HUES48 (cell line): ENCODE data around the gene PRKN.

Experiments used
- H3K27ac ChIP-seq: one replicate; pipeline ENCODE4 v1.7.0; 2013; ENCODE audit warnings: low read depth, low read length, inconsistent platforms
- H3K27me3 ChIP-seq: 2 replicates; pipeline ENCODE4 v1.6.1; 2013; ENCODE audit warnings: mild to moderate bottlenecking, low read length; ENCODE audit not compliant: control insufficient read depth, insufficient read depth
- H3K36me3 ChIP-seq: 2 replicates; pipeline ENCODE4 v1.6.1; 2013; ENCODE audit warnings: low read length; ENCODE audit not compliant: control insufficient read depth, insufficient read depth
- H3K4me1 ChIP-seq: 2 replicates; pipeline ENCODE4 v1.6.1; 2013; ENCODE audit warnings: mild to moderate bottlenecking, low read length; ENCODE audit not compliant: control insufficient read depth, insufficient read depth
- H3K4me3 ChIP-seq: 2 replicates; pipeline ENCODE4 v1.5.1; 2013; ENCODE audit warnings: mild to moderate bottlenecking, low read depth, low read length
- H3K9ac ChIP-seq: 2 replicates; pipeline ENCODE4 v1.6.1; 2013; ENCODE audit warnings: mild to moderate bottlenecking, low read depth, low read length, moderate library complexity
- H3K9me3 ChIP-seq: 2 replicates; pipeline ENCODE4 v1.6.1; 2013; ENCODE audit warnings: low read length; ENCODE audit not compliant: control insufficient read depth, insufficient read depth

Gene PRKN

DNA sequence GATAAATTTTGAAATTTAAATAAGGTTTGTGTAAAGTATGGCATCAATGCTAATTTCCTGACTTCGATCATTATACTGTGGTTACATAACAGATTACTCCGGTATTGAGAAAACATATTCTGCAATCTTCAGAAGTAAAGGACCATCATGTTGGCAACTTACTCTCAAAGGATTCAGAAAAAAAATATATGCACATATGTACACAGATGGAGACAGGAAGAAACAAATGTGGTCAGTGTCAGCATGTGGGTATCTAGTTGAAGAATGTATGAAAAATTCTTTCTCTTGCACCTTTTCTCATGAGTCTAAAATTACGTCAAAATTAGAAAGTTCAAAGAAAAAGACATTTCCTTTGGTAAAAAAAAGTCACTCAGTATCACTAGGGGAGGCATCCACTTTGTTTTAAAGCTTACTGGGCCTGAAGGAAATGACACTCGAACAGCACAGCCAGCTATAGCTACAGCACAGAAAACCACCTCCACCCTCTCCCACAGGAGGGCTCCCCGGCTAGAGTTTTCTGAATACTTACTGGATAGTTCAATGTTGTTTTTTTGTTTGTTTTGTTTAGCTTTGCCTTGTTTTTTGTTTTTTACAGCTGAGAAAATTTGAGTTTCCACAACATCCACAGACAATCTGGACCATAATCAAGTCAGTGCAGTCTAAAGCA lies 1136.5 kb downstream of the PRKN start:
- Histone ChIP-seq H3K27ac (no peak overlapping the region), H3K27me3 (no peaks in the 10 kb centered on the region), H3K36me3 (no peaks in the 10 kb centered on the region), H3K4me1 (no peaks in the 10 kb centered on the region), H3K9me3 (no peaks in the 10 kb centered on the region), H3K9ac (no peak overlapping the region), H3K4me3 (no peak overlapping the region)

DNA sequence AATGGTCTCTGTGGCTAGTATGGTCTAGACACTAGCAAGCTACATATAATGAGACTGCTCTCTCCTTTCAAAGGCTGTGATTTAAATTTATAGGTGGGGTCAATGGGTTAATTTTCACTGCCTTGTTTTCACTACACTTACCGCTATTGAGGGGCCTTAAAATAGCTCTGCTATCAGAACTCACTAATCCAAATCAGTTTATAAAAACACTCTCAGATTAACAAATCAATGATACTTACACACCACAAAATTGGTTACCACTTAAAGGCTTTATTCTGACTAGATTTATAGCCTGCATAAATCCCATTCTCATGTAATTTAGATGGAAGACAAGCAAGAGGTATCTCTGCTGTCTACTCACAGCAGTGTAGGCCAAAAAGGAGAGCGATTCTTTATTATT lies 1140.7 kb downstream of the PRKN start:
- Histone ChIP-seq H3K9ac (no peak overlapping the region), H3K4me3 (no peak overlapping the region), H3K4me1 (no peaks in the 10 kb centered on the region), H3K36me3 (no peaks in the 10 kb centered on the region), H3K9me3 (no peaks in the 10 kb centered on the region), H3K27me3 (no peaks in the 10 kb centered on the region), H3K27ac (no peak overlapping the region)

DNA sequence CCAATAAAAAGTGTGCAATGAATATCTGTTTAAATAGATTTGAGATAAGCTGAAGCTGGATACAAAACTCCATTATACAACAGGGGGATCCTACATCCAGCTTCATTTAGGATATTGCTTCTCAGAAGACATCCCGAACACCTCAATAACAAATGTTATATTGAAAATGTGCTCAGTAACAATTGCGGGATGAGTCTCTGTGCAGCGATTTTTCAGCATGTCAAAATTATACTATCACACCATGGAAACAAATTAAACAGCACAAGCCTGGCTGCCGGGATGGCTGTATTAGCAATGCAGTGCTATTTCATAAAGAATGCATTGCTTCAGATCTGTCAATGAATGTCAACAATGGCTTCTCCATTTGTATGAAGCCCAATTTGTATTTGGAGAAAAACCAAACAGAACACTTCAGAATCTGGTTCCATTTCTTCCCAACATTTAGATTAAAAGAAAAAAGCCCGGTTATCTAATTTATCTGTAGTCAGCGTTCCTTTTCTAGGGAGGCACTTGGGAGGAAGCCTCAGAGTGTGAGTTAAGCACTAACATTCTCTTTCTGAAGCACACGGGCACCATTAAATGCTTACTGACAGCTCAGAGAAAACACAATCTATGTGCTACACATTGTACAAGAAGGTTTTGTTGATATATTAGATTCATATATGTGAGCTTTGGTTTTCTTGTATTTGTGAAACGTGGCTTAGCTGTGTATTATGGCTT lies 1142.8 kb downstream of the PRKN start:
- H3K9me3 ChIP-seq, result no peaks in the 10 kb centered on the region

DNA sequence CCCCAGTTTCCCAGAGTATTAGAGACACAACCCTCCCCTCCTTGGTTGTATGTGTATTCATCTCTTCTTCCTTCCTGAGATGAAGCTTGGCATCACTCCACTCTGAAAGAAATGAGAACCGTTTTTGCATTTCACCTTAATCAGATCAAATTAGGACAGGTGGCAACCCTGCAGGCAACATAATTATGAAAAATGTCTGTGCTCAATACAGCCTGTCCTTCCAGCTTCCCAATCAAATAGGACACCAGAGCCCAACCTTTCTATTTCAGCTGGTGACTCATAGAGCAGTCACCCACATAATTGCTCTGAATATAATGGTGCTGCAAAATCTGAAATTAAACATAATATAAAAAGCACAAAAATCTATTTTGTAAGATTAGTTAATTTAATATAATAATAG lies 1143.5 kb downstream of the PRKN start:
- H3K9ac ChIP-seq, result no peak overlapping the region
- no peak overlapping the region for H3K4me3 ChIP-seq
- no peaks in the 10 kb centered on the region for H3K36me3 ChIP-seq
- H3K27me3 ChIP-seq, result no peaks in the 10 kb centered on the region
- no peak overlapping the region for H3K27ac ChIP-seq
- no peaks in the 10 kb centered on the region for H3K4me1 ChIP-seq
- H3K9me3 ChIP-seq, result no peaks in the 10 kb centered on the region

More for the DNA sequence above, 1142.8 kb downstream of the PRKN start:
- Histone ChIP-seq H3K4me3 (no peak overlapping the region), H3K27me3 (no peaks in the 10 kb centered on the region), H3K36me3 (no peaks in the 10 kb centered on the region), H3K9ac (no peak overlapping the region), H3K4me1 (no peaks in the 10 kb centered on the region), H3K27ac (no peak overlapping the region)

DNA sequence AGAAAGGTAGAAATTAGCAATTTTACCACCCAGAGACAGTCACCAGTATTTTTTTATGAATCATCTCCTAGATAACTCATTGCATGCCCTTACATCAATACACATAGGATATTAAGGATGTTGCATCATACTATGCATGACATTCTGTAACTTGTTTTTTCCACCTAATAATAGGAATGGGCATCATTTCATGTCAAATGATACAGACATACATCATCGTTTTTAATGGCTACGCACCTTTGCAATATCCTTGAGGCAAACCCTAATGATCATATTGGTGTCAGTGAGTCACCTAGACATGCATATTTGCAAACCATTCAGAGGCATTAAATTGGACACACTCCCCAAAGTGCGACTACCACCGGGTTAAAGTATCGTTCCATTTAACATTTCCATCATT lies 1144.0 kb downstream of the PRKN start:
- H3K27me3 ChIP-seq, result no peaks in the 10 kb centered on the region
- H3K27ac ChIP-seq, result no peak overlapping the region
- H3K9me3 ChIP-seq, result no peaks in the 10 kb centered on the region
- H3K4me1 ChIP-seq, result no peaks in the 10 kb centered on the region
- H3K9ac ChIP-seq, result no peak overlapping the region
- no peak overlapping the region for H3K4me3 ChIP-seq
- H3K36me3 ChIP-seq, result no peaks in the 10 kb centered on the region

DNA sequence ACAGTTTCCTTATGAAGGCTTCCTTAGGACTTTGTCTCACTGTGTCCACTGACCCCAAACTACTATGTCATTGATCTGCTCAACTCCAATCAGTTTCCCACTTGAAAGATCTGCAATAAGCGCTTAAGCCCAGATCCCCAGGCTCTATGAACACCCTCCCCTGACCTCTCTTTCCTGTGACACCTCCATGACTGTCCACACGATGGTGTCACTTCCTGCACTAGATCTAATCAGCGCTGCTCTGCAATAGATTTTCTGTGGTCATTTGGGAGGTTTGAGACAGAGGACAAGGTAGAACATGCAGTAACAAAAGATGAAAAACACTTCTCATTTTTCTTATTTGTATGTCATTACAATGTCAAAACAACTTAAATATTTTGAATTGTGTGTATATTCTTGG lies 1149.1 kb downstream of the PRKN start:
- no peak overlapping the region for H3K27ac ChIP-seq
- no peak overlapping the region for H3K9ac ChIP-seq
- no peaks in the 10 kb centered on the region for H3K36me3 ChIP-seq
- no peaks in the 10 kb centered on the region for H3K9me3 ChIP-seq
- H3K4me3 ChIP-seq, result no peak overlapping the region
- H3K4me1 ChIP-seq, result no peaks in the 10 kb centered on the region
- H3K27me3 ChIP-seq, result no peaks in the 10 kb centered on the region

DNA sequence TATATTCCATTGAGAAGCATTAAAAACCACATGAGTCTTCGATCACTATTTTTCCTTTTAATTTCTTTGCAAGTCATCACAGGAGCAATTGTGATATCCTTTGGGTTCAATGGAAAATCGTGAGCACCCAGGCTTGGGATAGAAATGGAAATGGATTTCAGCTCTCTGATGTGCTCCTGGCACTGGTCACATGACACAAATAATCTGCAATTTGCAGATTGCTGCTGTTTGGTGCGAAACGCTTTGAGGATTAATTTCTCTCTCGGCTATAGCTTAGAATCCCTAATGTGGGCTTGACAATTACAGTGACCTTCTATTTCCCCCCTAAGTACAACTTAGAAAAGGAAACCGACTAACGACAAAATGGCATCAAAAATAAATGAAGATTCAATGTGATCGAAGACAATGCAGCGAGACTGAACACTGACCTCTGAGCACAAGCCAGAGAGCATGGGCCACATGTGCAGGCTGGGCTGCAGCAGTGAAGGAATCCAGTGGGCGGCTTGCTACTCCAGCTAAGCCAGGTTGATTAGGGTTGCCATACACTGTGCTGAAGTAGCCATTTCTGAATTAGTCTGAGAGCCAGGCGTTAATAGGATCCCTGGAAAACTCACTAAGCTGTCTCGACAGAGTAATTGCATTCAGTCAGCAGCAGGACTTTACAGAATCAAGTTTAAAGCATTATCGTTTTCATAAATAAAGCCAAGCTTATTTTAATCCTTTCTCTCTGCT lies 1151.9 kb downstream of the PRKN start:
- Histone ChIP-seq H3K4me1 (no peaks in the 10 kb centered on the region), H3K9me3 (no peaks in the 10 kb centered on the region), H3K27ac (no peak overlapping the region)

DNA sequence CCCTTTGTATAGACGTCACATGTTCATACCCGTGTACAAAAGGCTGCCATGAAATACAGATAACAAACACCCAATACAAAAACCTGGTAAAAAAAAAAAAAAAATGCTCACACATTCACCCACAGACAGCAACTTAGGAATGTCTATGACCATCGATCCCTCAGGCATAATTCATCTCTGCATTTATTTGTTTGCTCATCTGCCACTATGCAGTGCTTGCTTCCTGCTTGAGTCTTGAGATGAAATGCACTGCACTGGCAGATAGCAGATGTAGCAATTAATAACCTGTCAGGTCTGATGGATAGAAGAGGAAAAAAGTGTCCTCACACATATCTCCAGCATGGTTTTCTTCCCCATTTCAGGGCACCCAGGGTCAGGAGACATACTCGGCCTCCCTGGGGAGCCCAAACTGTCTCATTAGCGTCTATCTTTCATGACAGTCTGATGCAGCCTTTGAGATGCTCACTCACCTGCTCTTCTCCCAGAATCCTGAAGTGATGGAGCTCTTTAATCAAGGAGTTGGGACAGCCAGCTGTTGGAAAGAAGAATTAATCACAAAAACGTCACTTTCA lies 1158.6 kb downstream of the PRKN start:
- no peak overlapping the region for H3K9ac ChIP-seq
- H3K4me3 ChIP-seq, result no peak overlapping the region
- no peaks in the 10 kb centered on the region for H3K27me3 ChIP-seq
- no peaks in the 10 kb centered on the region for H3K36me3 ChIP-seq
- no peaks in the 10 kb centered on the region for H3K9me3 ChIP-seq
- H3K27ac ChIP-seq, result no peak overlapping the region
- H3K4me1 ChIP-seq, result no peaks in the 10 kb centered on the region

More for the DNA sequence above, 1151.9 kb downstream of the PRKN start:
- H3K27me3 ChIP-seq, result no peaks in the 10 kb centered on the region
- H3K4me3 ChIP-seq, result no peak overlapping the region
- H3K36me3 ChIP-seq, result no peaks in the 10 kb centered on the region
- H3K9ac ChIP-seq, result no peak overlapping the region

DNA sequence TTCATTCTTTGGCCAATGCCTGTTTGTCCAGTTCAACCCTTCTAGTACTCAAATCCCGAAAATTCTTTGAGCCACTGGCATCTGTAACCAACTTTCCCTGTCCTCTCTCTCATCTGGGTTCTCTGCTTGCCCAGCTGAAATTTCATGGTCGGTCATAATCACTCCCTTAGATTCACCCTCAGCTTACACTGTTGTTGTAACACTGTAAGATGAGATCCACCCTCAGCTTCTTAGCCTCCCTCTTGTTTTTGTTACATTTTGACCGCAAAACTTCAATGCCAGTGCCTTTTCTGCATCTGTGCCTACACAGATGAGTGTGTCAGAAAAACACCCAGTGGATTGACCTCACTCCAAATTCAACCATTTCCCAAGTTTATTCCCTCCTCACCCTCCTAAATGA lies 1162.6 kb downstream of the PRKN start:
- Histone ChIP-seq H3K27me3 (no peaks in the 10 kb centered on the region), H3K27ac (no peak overlapping the region), H3K9ac (no peak overlapping the region), H3K4me3 (no peak overlapping the region), H3K4me1 (no peaks in the 10 kb centered on the region), H3K9me3 (no peaks in the 10 kb centered on the region), H3K36me3 (no peaks in the 10 kb centered on the region)

DNA sequence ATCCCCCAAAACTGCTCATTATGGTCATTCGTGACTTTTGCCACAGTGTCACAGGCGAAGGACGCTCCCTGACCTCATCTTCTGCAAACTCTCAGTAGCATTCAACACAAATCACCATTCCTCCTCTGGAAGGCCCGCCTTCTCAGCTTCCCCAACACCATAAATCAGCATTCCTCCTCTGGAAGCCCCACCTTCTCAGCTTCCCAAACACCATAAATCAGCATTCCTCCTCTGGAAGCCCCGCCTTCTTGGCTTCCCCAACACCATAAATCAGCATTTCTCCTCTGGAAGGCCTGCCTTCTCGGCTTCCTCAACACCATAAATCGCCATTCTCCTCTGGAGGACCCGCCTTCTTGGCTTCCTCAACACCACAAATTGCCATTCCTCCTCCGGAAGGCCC lies 1165.7 kb downstream of the PRKN start:
- Histone ChIP-seq H3K36me3 (no peaks in the 10 kb centered on the region), H3K9ac (no peak overlapping the region), H3K4me1 (no peaks in the 10 kb centered on the region), H3K27ac (no peak overlapping the region), H3K27me3 (no peaks in the 10 kb centered on the region), H3K4me3 (no peak overlapping the region), H3K9me3 (no peaks in the 10 kb centered on the region)
